ENCODE results near the gene ITGA7. TPM values are rescaled to one million over a fixed set of nuclear protein-coding genes. Genes with fewer than 3 reads are reported as not detected.

Gene ITGA7
- total RNA-seq, 1 donor from 2014 or later: 39.2 TPM

GRCh38 chr12:55675666-55676065 lies 32.0 kb downstream of the ITGA7 start:
- Mint-ChIP-seq H3K9me3 (no peaks in the 10 kb centered on the region), H3K27me3 (peaks cover 28% of the 10 kb centered on the region), H3K36me3 (no peaks in the 10 kb centered on the region), H3K4me3 (no peak overlapping the region), H3K27ac (no peak overlapping the region), H3K4me1 (ENCODE audit: unreplicated experiment) (no peaks in the 10 kb centered on the region)
- no peak for TF ChIP-seq CTCF (conservative IDR thresholded peaks at IDR 0.05)
- no peak for DNase-seq (ENCODE audit: extremely low spot score, unreplicated experiment)

- no peaks in the 10 kb centered on the region for H3K4me1 Mint-ChIP-seq (ENCODE audit: unreplicated experiment)
- H3K4me3 Mint-ChIP-seq: no peak overlapping the region
- H3K27ac Mint-ChIP-seq: no peak overlapping the region
- DNase-seq (ENCODE audit: extremely low spot score, unreplicated experiment): no peak
- no peaks in the 10 kb centered on the region for H3K9me3 Mint-ChIP-seq
- TF ChIP-seq CTCF (conservative IDR thresholded peaks at IDR 0.05): no peak
- H3K27me3 Mint-ChIP-seq: peaks cover 15% of the 10 kb centered on the region
- H3K36me3 Mint-ChIP-seq: no peaks in the 10 kb centered on the region
Observed at GRCh38 chr12:55673638-55674037, 34.1 kb downstream of the ITGA7 start.

DNA sequence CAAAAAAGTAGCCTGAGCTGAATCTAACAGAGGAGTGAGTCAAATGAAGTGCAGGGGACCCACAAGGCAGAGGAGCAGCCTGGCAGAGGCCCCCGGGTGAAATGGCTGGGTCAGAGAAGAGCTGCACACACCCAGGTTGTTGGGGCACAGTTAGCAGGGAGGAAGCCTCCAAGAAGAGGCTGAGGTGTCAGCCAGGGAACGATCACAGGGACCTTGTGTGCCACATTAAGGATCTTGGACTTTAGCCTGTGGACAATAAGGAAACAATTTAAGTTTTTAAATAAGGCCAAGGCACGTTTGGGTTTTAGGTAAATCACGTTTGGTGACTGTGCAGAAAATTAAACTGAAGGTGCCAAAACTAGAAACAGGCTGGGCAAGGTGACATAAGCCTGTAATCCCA lies 36.0 kb downstream of the ITGA7 start:
- Mint-ChIP-seq H3K4me3 (no peak overlapping the region), H3K36me3 (no peaks in the 10 kb centered on the region), H3K9me3 (no peaks in the 10 kb centered on the region), H3K27me3 (peaks cover 15% of the 10 kb centered on the region), H3K27ac (no peak overlapping the region), H3K4me1 (ENCODE audit: unreplicated experiment) (no peaks in the 10 kb centered on the region)
- TF ChIP-seq CTCF (conservative IDR thresholded peaks at IDR 0.05): no peak
- DNase-seq (ENCODE audit: extremely low spot score, unreplicated experiment): no peak

DNA sequence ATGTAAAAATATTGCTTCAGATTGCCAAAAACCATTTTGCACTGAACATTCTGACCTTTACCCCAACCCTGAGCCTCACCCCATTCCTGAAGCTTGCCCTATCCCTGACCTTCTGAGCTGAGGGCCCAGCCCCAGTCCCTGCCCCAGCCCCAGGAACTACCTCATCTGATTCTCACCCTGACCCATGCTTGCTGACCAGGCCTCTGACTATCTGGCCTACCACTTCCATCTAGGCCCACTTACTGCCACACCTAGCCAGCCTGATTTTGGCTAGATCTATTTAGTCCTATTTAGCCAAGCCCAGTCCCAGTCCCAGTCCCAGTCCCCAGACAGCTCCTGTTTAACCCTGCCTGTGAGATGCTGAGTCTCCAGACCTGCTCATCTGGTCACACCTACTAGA lies 37.4 kb downstream of the ITGA7 start:
- DNase-seq (ENCODE audit: extremely low spot score, unreplicated experiment): no peak
- Mint-ChIP-seq H3K4me3 (no peak overlapping the region), H3K36me3 (no peaks in the 10 kb centered on the region), H3K27ac (peak overlapping the region; percentile 14), H3K4me1 (ENCODE audit: unreplicated experiment) (no peaks in the 10 kb centered on the region), H3K9me3 (no peaks in the 10 kb centered on the region), H3K27me3 (peaks cover 15% of the 10 kb centered on the region)
- TF ChIP-seq CTCF (conservative IDR thresholded peaks at IDR 0.05): no peak

DNA sequence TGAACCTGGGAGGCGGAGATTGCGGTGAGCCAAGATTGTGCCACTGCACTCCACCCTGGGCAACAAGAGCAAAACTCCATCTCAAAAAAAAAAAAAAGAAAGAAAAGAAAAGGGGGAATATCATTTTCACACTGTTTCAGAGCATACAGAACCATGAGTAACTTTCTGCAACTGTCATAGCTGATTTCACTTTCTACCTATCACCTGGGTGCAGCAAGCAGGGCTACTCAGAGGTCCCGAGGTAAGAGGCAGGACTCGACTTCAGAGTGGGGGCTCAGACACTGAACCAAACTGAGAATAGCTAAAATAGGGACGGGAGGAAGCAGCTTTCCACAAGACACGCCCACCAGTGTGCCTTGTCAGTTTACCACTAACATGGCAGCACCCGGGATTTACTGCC lies 41.2 kb downstream of the ITGA7 start:
- H3K27ac Mint-ChIP-seq: no peak overlapping the region
- no peak for TF ChIP-seq CTCF (conservative IDR thresholded peaks at IDR 0.05)
- no peaks in the 10 kb centered on the region for H3K4me1 Mint-ChIP-seq (ENCODE audit: unreplicated experiment)
- H3K9me3 Mint-ChIP-seq: no peaks in the 10 kb centered on the region
- H3K36me3 Mint-ChIP-seq: no peaks in the 10 kb centered on the region
- no peak overlapping the region for H3K4me3 Mint-ChIP-seq
- peak; percentile 39 for DNase-seq (ENCODE audit: extremely low spot score, unreplicated experiment)
- H3K27me3 Mint-ChIP-seq: peaks cover 7% of the 10 kb centered on the region

DNA sequence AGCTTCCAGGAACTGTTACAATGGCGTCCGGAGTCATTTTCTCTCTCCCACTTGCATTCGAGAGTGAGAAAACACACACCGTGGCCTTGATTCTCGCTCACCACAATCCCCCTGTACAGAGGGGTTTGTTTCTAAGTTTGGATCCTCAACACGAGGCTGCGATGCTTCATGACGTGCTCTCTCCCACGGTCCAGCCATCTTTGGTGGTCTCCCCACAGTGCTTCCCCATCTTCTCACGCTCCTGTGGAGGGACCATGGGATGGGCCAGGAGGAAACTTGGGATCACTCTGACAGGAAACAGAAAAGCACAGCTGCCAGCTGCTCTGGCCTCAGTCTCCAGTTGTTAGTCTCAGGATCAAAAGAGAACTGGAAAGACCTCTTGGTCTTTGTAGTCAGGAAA lies 42.9 kb downstream of the ITGA7 start:
- no peak for DNase-seq (ENCODE audit: extremely low spot score, unreplicated experiment)
- no peak overlapping the region for H3K4me3 Mint-ChIP-seq
- H3K27ac Mint-ChIP-seq: no peak overlapping the region
- H3K9me3 Mint-ChIP-seq: no peaks in the 10 kb centered on the region
- no peak for TF ChIP-seq CTCF (conservative IDR thresholded peaks at IDR 0.05)
- no peaks in the 10 kb centered on the region for H3K36me3 Mint-ChIP-seq
- H3K27me3 Mint-ChIP-seq: peaks cover 7% of the 10 kb centered on the region
- no peaks in the 10 kb centered on the region for H3K4me1 Mint-ChIP-seq (ENCODE audit: unreplicated experiment)
